Effector memory CD8-positive, alpha-beta T cell (primary cell): ENCODE measurements around the gene LTBP1.

ENCODE experiments used
- ATAC-seq: fragments of 150-1000 bp; cut with Tn5 transposase; replicated peaks from 2 replicates; pipeline ENCODE4 v1.10.0; 2021; ENCODE audit warnings: mild to moderate bottlenecking, moderate library complexity
- DNase-seq, 3 experiments: peaks; one replicate each; pipeline ENCODE4 v3.0.0; 2021
- H3K27ac Mint-ChIP-seq, 2 donors: one replicate each; pipeline ENCODE4 v1.8.0; 2022; ENCODE audit warnings: mild to moderate bottlenecking in 2 of 2, mixed read lengths in 2 of 2, moderate library complexity in 2 of 2
- H3K27me3 Mint-ChIP-seq, 2 donors: one replicate each; pipeline ENCODE4 v1.8.0; 2022; ENCODE audit warnings: mixed read lengths in 2 of 2
- H3K36me3 Mint-ChIP-seq: one replicate; pipeline ENCODE4 v1.8.0; 2022; ENCODE audit warnings: mild to moderate bottlenecking, moderate library complexity, mixed read lengths; ENCODE audit not compliant: insufficient read depth
- H3K4me1 Mint-ChIP-seq, 2 donors: one replicate each; pipeline ENCODE4 v1.8.0; 2022; ENCODE audit warnings: low read depth in 2 of 2, mixed read lengths in 2 of 2
- H3K4me3 Mint-ChIP-seq, 2 donors: one replicate each; pipeline ENCODE4 v1.8.0; 2022; ENCODE audit warnings: mild to moderate bottlenecking in 2 of 2, mixed read lengths in 2 of 2, moderate library complexity in 2 of 2
- H3K9me3 Mint-ChIP-seq, 2 donors: one replicate each; pipeline ENCODE4 v1.8.0; 2022; ENCODE audit warnings: mixed read lengths in 2 of 2

LTBP1 gene

GRCh38 chr2:33011941-33012340 is 65.2 kb downstream of the LTBP1 start:
- DNase-seq (no peak), ATAC-seq (no peak)
- H3K36me3 Mint-ChIP-seq: no peaks in the 10 kb centered on the region
- no peak overlapping the region for H3K4me3 Mint-ChIP-seq
- H3K4me1 Mint-ChIP-seq: no peaks in the 10 kb centered on the region
- H3K9me3 Mint-ChIP-seq: no peaks in the 10 kb centered on the region
- H3K27me3 Mint-ChIP-seq: peaks cover 24 to 40% of the 10 kb centered on the region in 2 donors
- H3K27ac Mint-ChIP-seq: no peak overlapping the region

GRCh38 chr2:33013684-33014110 is 66.9 kb downstream of the LTBP1 start:
- Mint-ChIP-seq H3K36me3 (no peaks in the 10 kb centered on the region), H3K27me3 (peaks cover 21 to 35% of the 10 kb centered on the region in 2 donors), H3K27ac (no peak overlapping the region), H3K4me1 (no peaks in the 10 kb centered on the region), H3K4me3 (no peak overlapping the region), H3K9me3 (no peaks in the 10 kb centered on the region)
- ATAC-seq (no peak), DNase-seq (no peak)

GRCh38 chr2:33014268-33014667 is 67.5 kb downstream of the LTBP1 start:
- peaks cover 15 to 30% of the 10 kb centered on the region in 2 donors for H3K27me3 Mint-ChIP-seq
- H3K4me1 Mint-ChIP-seq: no peaks in the 10 kb centered on the region
- H3K4me3 Mint-ChIP-seq: no peak overlapping the region
- ATAC-seq (no peak), DNase-seq (no peak)
- no peaks in the 10 kb centered on the region for H3K36me3 Mint-ChIP-seq
- no peak overlapping the region for H3K27ac Mint-ChIP-seq
- H3K9me3 Mint-ChIP-seq: no peaks in the 10 kb centered on the region

GRCh38 chr2:33015421-33016142 is 68.8 kb downstream of the LTBP1 start:
- Mint-ChIP-seq H3K27me3 (peaks cover 9 to 19% of the 10 kb centered on the region in 2 donors), H3K27ac (no peak overlapping the region), H3K4me3 (no peak overlapping the region), H3K9me3 (no peaks in the 10 kb centered on the region), H3K4me1 (no peaks in the 10 kb centered on the region), H3K36me3 (no peaks in the 10 kb centered on the region)
- no peak for ATAC-seq
- no peak for DNase-seq

GRCh38 chr2:33018271-33018670 is 71.5 kb downstream of the LTBP1 start:
- Mint-ChIP-seq H3K4me3 (no peak overlapping the region), H3K9me3 (no peaks in the 10 kb centered on the region), H3K4me1 (no peaks in the 10 kb centered on the region), H3K36me3 (no peaks in the 10 kb centered on the region), H3K27ac (no peak overlapping the region), H3K27me3 (peaks cover 21 to 44% of the 10 kb centered on the region in 2 donors)
- DNase-seq: no peak
- ATAC-seq: no peak

- ATAC-seq (no peak), DNase-seq (no peak)
- H3K36me3 Mint-ChIP-seq: no peaks in the 10 kb centered on the region
- peaks cover 5 to 9% of the 10 kb centered on the region in 2 donors for H3K9me3 Mint-ChIP-seq
- H3K27me3 Mint-ChIP-seq: peaks cover 27 to 48% of the 10 kb centered on the region in 2 donors
- no peak overlapping the region for H3K4me3 Mint-ChIP-seq
- H3K4me1 Mint-ChIP-seq: no peaks in the 10 kb centered on the region
- H3K27ac Mint-ChIP-seq: no peak overlapping the region
Observed at GRCh38 chr2:33019796-33020195, 73.0 kb downstream of the LTBP1 start.

- ATAC-seq: no peak
- Mint-ChIP-seq H3K4me3 (no peak overlapping the region), H3K9me3 (peaks cover 5 to 9% of the 10 kb centered on the region in 2 donors), H3K36me3 (no peaks in the 10 kb centered on the region), H3K27ac (no peak overlapping the region), H3K4me1 (no peaks in the 10 kb centered on the region), H3K27me3 (peaks cover 34 to 49% of the 10 kb centered on the region in 2 donors)
- DNase-seq: no peak
Observed at GRCh38 chr2:33020883-33021282, 74.1 kb downstream of the LTBP1 start.

GRCh38 chr2:33021542-33022227 is 74.9 kb downstream of the LTBP1 start:
- no peak for ATAC-seq
- Mint-ChIP-seq H3K36me3 (no peaks in the 10 kb centered on the region), H3K27ac (no peak overlapping the region), H3K4me1 (no peaks in the 10 kb centered on the region), H3K27me3 (peaks cover 34 to 46% of the 10 kb centered on the region in 2 donors), H3K9me3 (peaks cover 5 to 9% of the 10 kb centered on the region in 2 donors), H3K4me3 (no peak overlapping the region)
- no peak for DNase-seq

- H3K4me1 Mint-ChIP-seq: no peaks in the 10 kb centered on the region
- no peak for DNase-seq
- peaks cover 5 to 9% of the 10 kb centered on the region in 2 donors for H3K9me3 Mint-ChIP-seq
- no peak overlapping the region for H3K27ac Mint-ChIP-seq
- H3K4me3 Mint-ChIP-seq: no peak overlapping the region
- peaks cover 34 to 47% of the 10 kb centered on the region in 2 donors for H3K27me3 Mint-ChIP-seq
- ATAC-seq: no peak
- no peaks in the 10 kb centered on the region for H3K36me3 Mint-ChIP-seq
Observed at GRCh38 chr2:33022395-33022985, 75.7 kb downstream of the LTBP1 start.

GRCh38 chr2:33022989-33023727 is 76.4 kb downstream of the LTBP1 start:
- Mint-ChIP-seq H3K27me3 (peaks cover 34 to 53% of the 10 kb centered on the region in 2 donors), H3K36me3 (no peaks in the 10 kb centered on the region), H3K27ac (no peak overlapping the region), H3K4me3 (no peak overlapping the region), H3K9me3 (peaks cover 5 to 9% of the 10 kb centered on the region in 2 donors), H3K4me1 (no peaks in the 10 kb centered on the region)
- ATAC-seq (no peak), DNase-seq (no peak)

GRCh38 chr2:33023728-33024500 is 77.2 kb downstream of the LTBP1 start:
- Mint-ChIP-seq H3K9me3 (peaks cover 5 to 9% of the 10 kb centered on the region in 2 donors), H3K36me3 (no peaks in the 10 kb centered on the region), H3K27me3 (peaks cover 34 to 53% of the 10 kb centered on the region in 2 donors), H3K4me3 (no peak overlapping the region), H3K4me1 (no peaks in the 10 kb centered on the region), H3K27ac (no peak overlapping the region)
- no peak for ATAC-seq
- no peak for DNase-seq

GRCh38 chr2:33024758-33025157 is 78.0 kb downstream of the LTBP1 start:
- peaks cover 5 to 9% of the 10 kb centered on the region in 2 donors for H3K9me3 Mint-ChIP-seq
- H3K4me1 Mint-ChIP-seq: no peaks in the 10 kb centered on the region
- H3K36me3 Mint-ChIP-seq: no peaks in the 10 kb centered on the region
- H3K27ac Mint-ChIP-seq: no peak overlapping the region
- no peak for ATAC-seq
- DNase-seq: no peak
- no peak overlapping the region for H3K4me3 Mint-ChIP-seq
- H3K27me3 Mint-ChIP-seq: peaks cover 34 to 53% of the 10 kb centered on the region in 2 donors

GRCh38 chr2:33029459-33029858 is 82.7 kb downstream of the LTBP1 start:
- ATAC-seq (no peak), DNase-seq (no peak)
- Mint-ChIP-seq H3K4me1 (no peaks in the 10 kb centered on the region), H3K27me3 (peaks cover 17 to 24% of the 10 kb centered on the region in 2 donors), H3K27ac (no peak overlapping the region), H3K4me3 (no peak overlapping the region), H3K36me3 (no peaks in the 10 kb centered on the region), H3K9me3 (peaks cover under 1 to 1% of the 10 kb centered on the region in 2 donors)
